Prostate gland (tissue), 2 donors: Measurements from ENCODE around the gene PDGFA. TPM values are rescaled to one million over a fixed set of nuclear protein-coding genes. Genes with fewer than 3 reads are reported as not detected.

Experiments used
- DNase-seq: peaks from one replicate; pipeline ENCODE4 v3.0.0-alpha.2; 2019; ENCODE audit warnings: low spot score
- H3K27ac ChIP-seq, 2 donors: fragments of 200-600 bp; sonication (generic); 2 replicates each; pipeline ENCODE4 v1.5.1; 2017 to 2019
- H3K27me3 ChIP-seq: fragments of 200-600 bp; sonication (generic); replicated peaks from 2 replicates; pipeline ENCODE4 v1.5.1; 2019; ENCODE audit not compliant: insufficient read depth
- H3K36me3 ChIP-seq, 2 donors: fragments of 200-600 bp; sonication (generic); 1 replicate in 1 of 2; 2 replicates in 1 of 2; pipeline versions ENCODE4 v1.5.1 to v1.8.1; 2017 to 2019
- H3K4me1 ChIP-seq: fragments of 200-600 bp; sonication (generic); replicated peaks from 2 replicates; pipeline ENCODE4 v1.5.1; 2019
- H3K4me3 ChIP-seq, 2 donors: fragments of 200-600 bp; sonication (generic); 2 replicates each; pipeline ENCODE4 v1.5.1; 2017 to 2019
- H3K9me3 ChIP-seq: fragments of 200-600 bp; sonication (generic); 2 replicates; pipeline ENCODE4 v1.5.1; 2017
- POLR2A ChIP-seq: fragments of 450-650 bp; IDR thresholded peaks from one replicate; pipeline ENCODE4 v1.6.1; 2016; ENCODE audit warnings: antibody characterized with exemption, mild to moderate bottlenecking
- POLR2AphosphoS5 ChIP-seq: sonication (generic); formaldehyde crosslinking; IDR thresholded peaks from one replicate; pipeline ENCODE4 v1.6.1; 2017; ENCODE audit warnings: antibody characterized with exemption
- WGBS: methylation state at CpG from one replicate; pipeline ENCODE4 v1.1.5; 2018; 5-methylcytosine and 5-hydroxymethylcytosine counted together
- intact Hi-C: fragments of 100-400 bp; cut with DNase I; formaldehyde crosslinking; loops from one replicate; pipeline ENCODE4 v1.14.2; 2022
- total RNA-seq, 2 donors: library from RNA; depleted of rRNA; stranded (reverse); fragments of >200 nt; gene quantifications; one replicate each; pipeline ENCODE4 v1.1.0, GENCODE V29; 2016
- TF ChIP-seq, protein P1 (sequence below), 4 experiments: fragments of 200-600 bp in 2 of 4; fragments of 450-650 bp in 2 of 4; sonication (generic) in 2 of 4; IDR thresholded peaks; 1 replicate in 3 of 4; 2 replicates in 1 of 4; pipeline ENCODE4 v1.5.1; 2016 to 2019; ENCODE audit warnings: antibody characterized with exemption in 4 of 4, mild to moderate bottlenecking in 2 of 4, moderate library complexity in 2 of 4

PDGFA gene
- total RNA-seq, 2 donors from 2014 or later, result 40.4 to 75.0 TPM

- TF ChIP-seq, protein P1, sequence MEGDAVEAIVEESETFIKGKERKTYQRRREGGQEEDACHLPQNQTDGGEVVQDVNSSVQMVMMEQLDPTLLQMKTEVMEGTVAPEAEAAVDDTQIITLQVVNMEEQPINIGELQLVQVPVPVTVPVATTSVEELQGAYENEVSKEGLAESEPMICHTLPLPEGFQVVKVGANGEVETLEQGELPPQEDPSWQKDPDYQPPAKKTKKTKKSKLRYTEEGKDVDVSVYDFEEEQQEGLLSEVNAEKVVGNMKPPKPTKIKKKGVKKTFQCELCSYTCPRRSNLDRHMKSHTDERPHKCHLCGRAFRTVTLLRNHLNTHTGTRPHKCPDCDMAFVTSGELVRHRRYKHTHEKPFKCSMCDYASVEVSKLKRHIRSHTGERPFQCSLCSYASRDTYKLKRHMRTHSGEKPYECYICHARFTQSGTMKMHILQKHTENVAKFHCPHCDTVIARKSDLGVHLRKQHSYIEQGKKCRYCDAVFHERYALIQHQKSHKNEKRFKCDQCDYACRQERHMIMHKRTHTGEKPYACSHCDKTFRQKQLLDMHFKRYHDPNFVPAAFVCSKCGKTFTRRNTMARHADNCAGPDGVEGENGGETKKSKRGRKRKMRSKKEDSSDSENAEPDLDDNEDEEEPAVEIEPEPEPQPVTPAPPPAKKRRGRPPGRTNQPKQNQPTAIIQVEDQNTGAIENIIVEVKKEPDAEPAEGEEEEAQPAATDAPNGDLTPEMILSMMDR (IDR thresholded peaks at IDR 0.05), result no peak
- TF ChIP-seq POLR2A, result peak; percentile 26
- peak; percentile 49 for TF ChIP-seq POLR2AphosphoS5
- DNase-seq, result peak; percentile 70
- intact Hi-C loops, result loop anchor here (10.0 kb wide), 1 partner anchor 330 kb away; no protein-coding TSS in a partner anchor
- peak overlapping the region; percentile 11 to 90 for H3K27ac ChIP-seq
- 47% methylated on average over 25 of the region's 25 CpGs for WGBS
- H3K27me3 ChIP-seq, result no peaks in the 10 kb centered on the region
- no peaks in the 10 kb centered on the region for H3K36me3 ChIP-seq
- no peaks in the 10 kb centered on the region for H3K9me3 ChIP-seq
- H3K4me1 ChIP-seq, result peaks cover 25% of the 10 kb centered on the region
- no peak overlapping the region for H3K4me3 ChIP-seq
Measured at GRCh38 chr7:514651-515598, 4.7 kb downstream of the PDGFA start.

DNA sequence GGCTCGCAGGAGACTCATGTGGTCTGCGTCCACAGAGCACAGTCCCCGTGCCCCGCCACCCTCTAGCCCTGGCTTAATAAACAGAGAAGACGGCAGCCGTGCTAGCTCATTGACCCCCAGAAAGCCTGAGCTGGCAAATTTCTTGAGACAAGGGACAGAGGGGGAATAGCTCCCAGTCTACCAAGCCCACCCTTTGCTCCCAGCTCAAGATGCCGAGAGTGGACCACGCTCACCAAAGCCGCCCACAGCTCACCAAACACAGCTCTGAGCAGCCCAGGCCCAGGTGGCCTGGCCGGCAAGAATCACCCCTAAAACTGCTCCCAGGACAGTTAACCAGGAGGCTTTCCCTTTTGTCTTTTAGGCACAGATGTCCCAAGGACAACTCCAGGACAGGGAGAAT lies 5.4 kb downstream of the PDGFA start:
- 77% methylated on average over 10 of the region's 10 CpGs for WGBS
- H3K4me3 ChIP-seq, result no peak overlapping the region
- no peaks in the 10 kb centered on the region for H3K9me3 ChIP-seq
- no peaks in the 10 kb centered on the region for H3K36me3 ChIP-seq
- DNase-seq, result no peak
- no peak for TF ChIP-seq POLR2A
- TF ChIP-seq, protein P1 (IDR thresholded peaks at IDR 0.05), result no peak
- TF ChIP-seq POLR2AphosphoS5, result no peak
- no peaks in the 10 kb centered on the region for H3K27me3 ChIP-seq
- peaks cover 25% of the 10 kb centered on the region for H3K4me1 ChIP-seq
- intact Hi-C loops, result loop anchor here (10.0 kb wide), 1 partner anchor 331 kb away; no protein-coding TSS in a partner anchor
- peak overlapping the region; percentile 11 to 90 for H3K27ac ChIP-seq

DNA sequence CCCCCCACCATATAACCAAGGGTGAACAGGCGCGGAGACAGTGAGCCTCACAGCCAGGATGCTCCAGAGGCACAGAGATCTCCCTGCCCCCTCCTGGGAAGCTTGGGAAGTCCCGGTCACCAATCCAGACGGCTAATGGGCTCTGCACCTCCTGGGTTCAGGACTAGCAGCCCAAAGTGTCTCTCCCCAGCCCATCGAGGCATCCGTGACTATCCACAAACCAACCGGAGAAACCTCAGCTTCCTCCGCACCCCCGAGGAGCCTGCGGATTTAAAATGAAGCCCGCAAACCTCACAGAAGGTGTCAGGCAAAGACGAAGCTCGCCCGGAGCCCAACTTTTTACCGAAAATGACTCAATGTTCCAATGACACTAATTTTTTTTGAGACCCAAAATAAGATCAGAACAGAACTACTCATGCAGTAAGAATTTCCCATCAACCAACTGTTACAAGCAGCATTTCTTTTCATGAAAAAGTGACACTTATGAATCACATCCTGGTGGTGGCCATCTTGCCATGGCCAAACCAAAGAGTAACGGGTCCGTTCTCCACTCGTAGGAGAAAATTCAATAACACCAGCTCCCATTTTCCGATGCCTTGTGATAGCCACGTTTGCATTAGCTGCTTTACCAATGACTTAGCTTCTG lies 6.0 kb downstream of the PDGFA start:
- Histone ChIP-seq H3K9me3 (no peaks in the 10 kb centered on the region), H3K4me3 (no peak overlapping the region), H3K27me3 (no peaks in the 10 kb centered on the region), H3K27ac (peak overlapping the region; percentile 62 to 90), H3K4me1 (peaks cover 25% of the 10 kb centered on the region), H3K36me3 (no peaks in the 10 kb centered on the region)
- DNase-seq, result no peak
- TF ChIP-seq, protein P1 (IDR thresholded peaks at IDR 0.05), result no peak
- TF ChIP-seq POLR2A, result no peak
- TF ChIP-seq POLR2AphosphoS5, result no peak
- intact Hi-C loops, result loop anchor here (10.0 kb wide), 1 partner anchor 331 kb away; no protein-coding TSS in a partner anchor
- WGBS, result 61% methylated on average over 20 of the region's 20 CpGs

- H3K4me3 ChIP-seq, result no peak overlapping the region
- WGBS, result 46% methylated on average over 27 of the region's 32 CpGs
- H3K27me3 ChIP-seq, result no peaks in the 10 kb centered on the region
- TF ChIP-seq POLR2AphosphoS5 (no peak), POLR2A (no peak)
- TF ChIP-seq, protein P1 (IDR thresholded peaks at IDR 0.05), result peak in 1 of 4 experiments; percentile 12
- peak overlapping the region; percentile 61 to 62 for H3K27ac ChIP-seq
- DNase-seq, result peak; percentile 66
- peaks cover 0 to 5% of the 10 kb centered on the region in 2 donors for H3K36me3 ChIP-seq
- H3K4me1 ChIP-seq, result peaks cover 25% of the 10 kb centered on the region
- intact Hi-C loops, result loop anchor here (10.0 kb wide), 1 partner anchor 332 kb away; no protein-coding TSS in a partner anchor
- H3K9me3 ChIP-seq, result no peaks in the 10 kb centered on the region
Measured at GRCh38 chr7:512541-513311, 6.9 kb downstream of the PDGFA start.
